ENCODE measurements around the gene HNRNPL. TPM values are rescaled to one million over a fixed set of nuclear protein-coding genes. Genes with fewer than 3 reads are reported as not detected.

The HNRNPL gene
- total and polyA plus RNA-seq, 2 donors from 2014 or later: 168 to 278 TPM

- Histone ChIP-seq H3K36me3 (ENCODE audit: control insufficient read depth in 2 of 3, insufficient read depth in 3 of 3, low read length in 3 of 3) (peaks cover 16 to 42% (median 36%) of the 10 kb centered on the region in 3 donors), H3K27ac (ENCODE audit: low read depth in 2 of 2, low read length in 2 of 2) (peak overlapping the region; percentile 35 to 100), H3K9ac (ENCODE audit: low read length in 3 of 3) (peak overlapping the region; percentile 9 to 85 (median 72)), H3K27me3 (ENCODE audit: control insufficient read depth, insufficient read depth, low read length) (no peaks in the 10 kb centered on the region), H3K4me1 (ENCODE audit: control insufficient read depth in 2 of 3, insufficient read depth in 2 of 3, low read depth in 1 of 3, low read length in 3 of 3) (peaks cover 0 to 31% (median 15%) of the 10 kb centered on the region in 3 donors), H3K9me3 (ENCODE audit: control insufficient read depth in 2 of 3, insufficient read depth in 1 of 3, low read length in 3 of 3) (no peaks in the 10 kb centered on the region), H3K4me3 (ENCODE audit: low read length in 3 of 3) (peak overlapping the region; percentile 80 to 89 (median 82))
- DNase-seq (peak in 1 of 5 donors; percentile 55), FAIRE-seq (no peak)
- no peak for TF ChIP-seq CTCF (IDR thresholded peaks at IDR 0.05; ENCODE audit: borderline replicate concordance, extremely low read depth, insufficient read depth)
- intact Hi-C loops (cut with DNase I): no loop called here
Measured at GRCh38 chr19:38848299-38849146, 1.3 kb downstream of the HNRNPL start.

- Histone ChIP-seq H3K4me3 (ENCODE audit: low read length in 3 of 3) (no peak overlapping the region), H3K4me1 (ENCODE audit: control insufficient read depth in 2 of 3, insufficient read depth in 2 of 3, low read depth in 1 of 3, low read length in 3 of 3) (peaks cover 0 to 21% (median 11%) of the 10 kb centered on the region in 3 donors), H3K9ac (ENCODE audit: low read length in 3 of 3) (peak overlapping the region in 1 of 3 donors; percentile 5), H3K27ac (ENCODE audit: low read depth in 2 of 2, low read length in 2 of 2) (no peak overlapping the region), H3K9me3 (ENCODE audit: control insufficient read depth in 2 of 3, insufficient read depth in 1 of 3, low read length in 3 of 3) (no peaks in the 10 kb centered on the region), H3K27me3 (ENCODE audit: control insufficient read depth, insufficient read depth, low read length) (no peaks in the 10 kb centered on the region), H3K36me3 (ENCODE audit: control insufficient read depth in 2 of 3, insufficient read depth in 3 of 3, low read length in 3 of 3) (peaks cover 26 to 62% (median 57%) of the 10 kb centered on the region in 3 donors)
- intact Hi-C loops (cut with DNase I): no loop called here
- no peak for TF ChIP-seq CTCF (IDR thresholded peaks at IDR 0.05; ENCODE audit: borderline replicate concordance, extremely low read depth, insufficient read depth)
- DNase-seq: peak in 1 of 5 donors; percentile 10
- no peak for FAIRE-seq
Measured at GRCh38 chr19:38846097-38846496, 3.7 kb downstream of the HNRNPL start.

- DNase-seq (peak in 1 of 5 donors; percentile 16), FAIRE-seq (no peak)
- H3K27me3 ChIP-seq (ENCODE audit: control insufficient read depth, insufficient read depth, low read length): no peaks in the 10 kb centered on the region
- H3K36me3 ChIP-seq (ENCODE audit: control insufficient read depth in 2 of 3, insufficient read depth in 3 of 3, low read length in 3 of 3): peaks cover 26 to 68% (median 63%) of the 10 kb centered on the region in 3 donors
- intact Hi-C loops (cut with DNase I): no loop called here
- peaks cover 0 to 18% (median 7%) of the 10 kb centered on the region in 3 donors for H3K4me1 ChIP-seq (ENCODE audit: control insufficient read depth in 2 of 3, insufficient read depth in 2 of 3, low read depth in 1 of 3, low read length in 3 of 3)
- H3K27ac ChIP-seq (ENCODE audit: low read depth in 2 of 2, low read length in 2 of 2): no peak overlapping the region
- no peak for TF ChIP-seq CTCF (IDR thresholded peaks at IDR 0.05; ENCODE audit: borderline replicate concordance, extremely low read depth, insufficient read depth)
- no peaks in the 10 kb centered on the region for H3K9me3 ChIP-seq (ENCODE audit: control insufficient read depth in 2 of 3, insufficient read depth in 1 of 3, low read length in 3 of 3)
- H3K9ac ChIP-seq (ENCODE audit: low read length in 3 of 3): peak overlapping the region in 1 of 3 donors; percentile 5
- H3K4me3 ChIP-seq (ENCODE audit: low read length in 3 of 3): no peak overlapping the region
Measured at GRCh38 chr19:38845374-38846024, 4.3 kb downstream of the HNRNPL start.

All from kidney (tissue), 14 donors.